Gastroesophageal sphincter (tissue), 3 donors: ENCODE measurements around the gene UBQLN4.

Experiments
- POLR2A ChIP-seq, 2 donors: fragments of 450-650 bp; IDR thresholded peaks; one replicate each; pipeline ENCODE4 v1.6.1; 2017; ENCODE audit warnings: antibody characterized with exemption in 2 of 2, mild to moderate bottlenecking in 2 of 2, moderate library complexity in 1 of 2
- TF ChIP-seq, protein P1 (sequence below), 4 experiments: fragments of 200-600 bp in 2 of 4; fragments of 450-650 bp in 2 of 4; sonication (generic) in 1 of 4; IDR thresholded peaks; one replicate each; pipeline ENCODE4 v1.5.1; 2017 to 2019; ENCODE audit warnings: antibody characterized with exemption in 4 of 4, mild to moderate bottlenecking in 2 of 4, moderate library complexity in 2 of 4

DNA sequence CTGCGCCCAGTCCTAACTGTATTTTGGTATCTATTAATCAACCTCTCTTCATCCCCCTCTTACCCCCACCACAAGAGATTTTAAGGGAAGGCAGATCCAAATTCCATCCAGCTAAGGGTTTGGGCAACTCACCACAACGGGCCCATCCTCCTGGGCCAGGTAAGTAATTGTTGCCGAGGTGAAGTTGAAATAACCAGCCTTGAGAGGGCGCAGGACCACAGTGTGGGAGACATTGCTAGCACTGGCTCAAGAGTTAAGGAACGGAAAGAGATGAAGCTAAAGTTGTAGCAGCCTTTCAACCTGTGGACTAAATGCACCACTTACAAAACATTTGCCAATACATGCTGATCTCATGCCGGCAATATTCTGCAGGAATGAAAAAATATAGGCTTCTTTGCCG is 38.8 kb downstream of the UBQLN4 start:
- TF ChIP-seq, protein P1, sequence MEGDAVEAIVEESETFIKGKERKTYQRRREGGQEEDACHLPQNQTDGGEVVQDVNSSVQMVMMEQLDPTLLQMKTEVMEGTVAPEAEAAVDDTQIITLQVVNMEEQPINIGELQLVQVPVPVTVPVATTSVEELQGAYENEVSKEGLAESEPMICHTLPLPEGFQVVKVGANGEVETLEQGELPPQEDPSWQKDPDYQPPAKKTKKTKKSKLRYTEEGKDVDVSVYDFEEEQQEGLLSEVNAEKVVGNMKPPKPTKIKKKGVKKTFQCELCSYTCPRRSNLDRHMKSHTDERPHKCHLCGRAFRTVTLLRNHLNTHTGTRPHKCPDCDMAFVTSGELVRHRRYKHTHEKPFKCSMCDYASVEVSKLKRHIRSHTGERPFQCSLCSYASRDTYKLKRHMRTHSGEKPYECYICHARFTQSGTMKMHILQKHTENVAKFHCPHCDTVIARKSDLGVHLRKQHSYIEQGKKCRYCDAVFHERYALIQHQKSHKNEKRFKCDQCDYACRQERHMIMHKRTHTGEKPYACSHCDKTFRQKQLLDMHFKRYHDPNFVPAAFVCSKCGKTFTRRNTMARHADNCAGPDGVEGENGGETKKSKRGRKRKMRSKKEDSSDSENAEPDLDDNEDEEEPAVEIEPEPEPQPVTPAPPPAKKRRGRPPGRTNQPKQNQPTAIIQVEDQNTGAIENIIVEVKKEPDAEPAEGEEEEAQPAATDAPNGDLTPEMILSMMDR (IDR thresholded peaks at IDR 0.05), result no peak
- TF ChIP-seq POLR2A (IDR thresholded peaks at IDR 0.05), result no peak
